Effector memory CD8-positive, alpha-beta T cell (primary cell): Measurements from ENCODE around the gene HMG20B.

Experiments used
- ATAC-seq: fragments of 150-1000 bp; cut with Tn5 transposase; replicated peaks from 2 replicates; pipeline ENCODE4 v1.10.0; 2021; ENCODE audit warnings: mild to moderate bottlenecking, moderate library complexity
- DNase-seq, 3 experiments: peaks; one replicate each; pipeline ENCODE4 v3.0.0; 2021
- H3K27ac Mint-ChIP-seq, 2 donors: one replicate each; pipeline ENCODE4 v1.8.0; 2022; ENCODE audit warnings: mild to moderate bottlenecking in 2 of 2, mixed read lengths in 2 of 2, moderate library complexity in 2 of 2
- H3K27me3 Mint-ChIP-seq, 2 donors: one replicate each; pipeline ENCODE4 v1.8.0; 2022; ENCODE audit warnings: mixed read lengths in 2 of 2
- H3K36me3 Mint-ChIP-seq: one replicate; pipeline ENCODE4 v1.8.0; 2022; ENCODE audit warnings: mild to moderate bottlenecking, moderate library complexity, mixed read lengths; ENCODE audit not compliant: insufficient read depth
- H3K4me1 Mint-ChIP-seq, 2 donors: one replicate each; pipeline ENCODE4 v1.8.0; 2022; ENCODE audit warnings: low read depth in 2 of 2, mixed read lengths in 2 of 2
- H3K4me3 Mint-ChIP-seq, 2 donors: one replicate each; pipeline ENCODE4 v1.8.0; 2022; ENCODE audit warnings: mild to moderate bottlenecking in 2 of 2, mixed read lengths in 2 of 2, moderate library complexity in 2 of 2
- H3K9me3 Mint-ChIP-seq, 2 donors: one replicate each; pipeline ENCODE4 v1.8.0; 2022; ENCODE audit warnings: mixed read lengths in 2 of 2

Gene HMG20B

DNA sequence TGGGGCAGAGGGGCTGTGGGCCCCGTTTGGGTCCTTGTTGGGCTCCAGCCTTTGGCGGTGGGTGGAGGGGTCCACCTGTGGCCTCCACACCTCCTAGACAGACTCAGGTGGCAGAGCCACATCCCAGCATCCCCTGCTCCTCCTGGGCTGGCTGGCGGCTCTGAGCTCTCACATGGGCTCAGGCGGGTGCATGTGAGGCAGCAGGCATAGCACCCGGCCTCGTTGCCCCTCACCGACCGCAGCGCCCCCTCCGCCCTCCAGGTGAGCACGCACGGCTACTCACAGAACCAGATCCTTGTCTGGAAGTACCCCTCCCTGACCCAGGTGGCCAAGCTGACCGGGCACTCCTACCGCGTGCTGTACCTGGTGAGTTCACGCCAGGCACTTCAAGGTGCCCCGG lies 39.7 kb upstream of the HMG20B start:
- ATAC-seq (no peak), DNase-seq (no peak)
- Mint-ChIP-seq H3K4me3 (no peak overlapping the region), H3K9me3 (no peaks in the 10 kb centered on the region), H3K36me3 (peaks cover 51% of the 10 kb centered on the region), H3K27ac (peak overlapping the region in 1 of 2 donors; percentile 76), H3K4me1 (peaks cover 3 to 5% of the 10 kb centered on the region in 2 donors), H3K27me3 (no peaks in the 10 kb centered on the region)

DNA sequence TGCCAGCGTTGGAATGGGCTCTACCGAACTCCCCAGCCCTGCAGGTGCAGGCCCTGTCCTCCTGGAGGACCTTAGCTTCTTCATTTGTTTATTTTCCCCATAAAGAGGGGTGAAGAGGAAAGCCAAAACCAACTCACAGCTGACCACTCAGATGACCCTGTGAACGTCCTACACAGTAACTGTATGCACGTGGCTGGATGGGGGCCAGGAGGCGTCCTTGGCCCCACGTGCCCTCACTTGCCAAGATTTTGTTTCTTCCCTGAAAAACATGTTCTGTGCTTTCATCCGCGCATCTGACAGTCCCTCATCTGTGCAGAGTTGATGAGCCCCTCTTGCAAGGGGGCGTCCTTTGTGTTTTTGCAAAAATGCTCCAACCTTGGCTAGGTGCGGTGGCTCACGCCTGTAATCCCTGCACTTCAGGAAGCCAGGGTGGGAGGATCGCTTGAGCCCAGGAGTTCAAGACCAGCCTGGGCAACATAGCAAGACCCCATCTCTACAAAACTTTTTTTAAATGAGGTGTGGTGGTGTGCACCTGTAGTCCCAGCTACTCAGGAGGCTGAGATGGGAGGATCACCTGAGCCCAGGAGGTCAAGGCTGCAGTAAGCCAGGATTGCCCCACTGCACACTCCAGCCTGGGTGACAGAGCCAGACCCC lies 39.1 kb upstream of the HMG20B start:
- H3K4me1 Mint-ChIP-seq = peaks cover 3 to 5% of the 10 kb centered on the region in 2 donors
- H3K27ac Mint-ChIP-seq = peak overlapping the region; percentile 54 to 76

DNA sequence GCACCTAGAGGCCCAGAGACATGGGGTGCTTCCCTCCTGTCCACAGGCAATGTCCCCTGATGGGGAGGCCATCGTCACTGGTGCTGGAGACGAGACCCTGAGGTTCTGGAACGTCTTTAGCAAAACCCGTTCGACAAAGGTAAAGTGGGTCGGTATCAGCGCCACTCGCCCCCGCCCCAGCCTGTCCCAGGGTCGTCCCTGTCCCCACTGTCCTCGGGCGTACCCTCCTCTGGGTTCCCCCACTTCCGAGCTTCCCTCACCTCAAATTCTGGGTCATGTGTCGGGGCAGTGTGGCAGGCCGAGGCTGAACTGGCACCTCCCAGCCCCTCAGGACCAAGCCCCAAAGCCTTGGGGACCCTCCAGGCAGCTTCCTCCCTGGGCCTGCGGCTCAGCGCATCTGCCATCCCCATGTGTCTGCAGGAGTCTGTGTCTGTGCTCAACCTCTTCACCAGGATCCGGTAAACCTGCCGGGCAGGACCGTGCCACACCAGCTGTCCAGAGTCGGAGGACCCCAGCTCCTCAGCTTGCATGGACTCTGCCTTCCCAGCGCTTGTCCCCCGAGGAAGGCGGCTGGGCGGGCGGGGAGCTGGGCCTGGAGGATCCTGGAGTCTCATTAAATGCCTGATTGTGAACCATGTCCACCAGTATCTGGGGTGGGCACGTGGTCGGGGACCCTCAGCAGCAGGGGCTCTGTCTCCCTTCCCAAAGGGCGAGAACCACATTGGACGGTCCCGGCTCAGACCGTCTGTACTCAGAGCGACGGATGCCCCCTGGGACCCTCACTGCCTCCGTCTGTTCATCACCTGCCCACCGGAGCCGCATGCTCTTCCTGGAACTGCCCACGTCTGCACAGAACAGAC lies 38.1 kb upstream of the HMG20B start:
- DNase-seq (no peak), ATAC-seq (no peak)
- Mint-ChIP-seq H3K27ac (peak overlapping the region; percentile 56 to 76), H3K9me3 (no peaks in the 10 kb centered on the region), H3K4me1 (peaks cover 3 to 5% of the 10 kb centered on the region in 2 donors), H3K4me3 (no peak overlapping the region), H3K36me3 (peaks cover 65% of the 10 kb centered on the region), H3K27me3 (no peaks in the 10 kb centered on the region)

More for the DNA sequence above, 39.1 kb upstream of the HMG20B start:
- Mint-ChIP-seq H3K36me3 (peaks cover 58% of the 10 kb centered on the region), H3K4me3 (no peak overlapping the region), H3K27me3 (no peaks in the 10 kb centered on the region), H3K9me3 (no peaks in the 10 kb centered on the region)
- ATAC-seq (no peak), DNase-seq (no peak)

DNA sequence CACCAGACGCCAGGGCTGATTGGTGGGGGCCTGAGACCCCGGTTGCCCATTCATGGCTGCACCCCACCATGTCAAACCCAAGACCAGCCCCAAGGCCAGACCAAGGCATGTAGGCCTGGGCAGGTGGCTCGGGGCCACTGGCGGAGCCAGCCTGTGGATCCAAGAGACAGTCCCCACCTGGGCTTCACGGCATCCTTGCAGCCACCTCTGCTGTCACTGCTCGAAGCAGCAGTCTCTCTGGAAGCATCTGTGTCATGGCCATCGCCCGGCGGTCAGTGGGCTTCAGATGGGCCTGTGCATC lies 37.6 kb upstream of the HMG20B start:
- Mint-ChIP-seq H3K27ac (peak overlapping the region; percentile 56 to 76), H3K4me3 (no peak overlapping the region), H3K4me1 (peaks cover 3 to 5% of the 10 kb centered on the region in 2 donors), H3K27me3 (no peaks in the 10 kb centered on the region), H3K36me3 (peaks cover 67% of the 10 kb centered on the region), H3K9me3 (no peaks in the 10 kb centered on the region)
- no peak for ATAC-seq
- DNase-seq = no peak

DNA sequence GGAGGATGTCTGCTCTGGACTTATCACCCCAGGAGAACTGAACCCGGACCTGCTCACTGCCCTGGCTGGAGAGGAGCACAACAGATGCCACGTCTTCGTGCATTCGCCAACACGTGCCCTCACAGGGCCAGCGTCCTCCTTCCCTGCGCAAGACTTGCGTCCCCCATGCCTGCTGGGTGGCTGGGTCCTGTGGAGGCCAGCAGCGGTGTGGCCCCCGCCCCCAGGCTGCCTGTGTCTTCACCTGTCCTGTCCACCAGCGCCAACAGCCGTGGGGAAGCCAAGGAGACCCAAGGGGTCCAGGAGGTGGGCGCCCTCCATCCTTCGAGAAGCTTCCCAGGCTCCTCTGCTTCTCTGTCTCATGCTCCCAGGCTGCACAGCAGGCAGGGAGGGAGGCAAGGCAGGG lies 37.2 kb upstream of the HMG20B start:
- Mint-ChIP-seq H3K4me1 (peaks cover 3 to 5% of the 10 kb centered on the region in 2 donors), H3K36me3 (peaks cover 67% of the 10 kb centered on the region), H3K27me3 (no peaks in the 10 kb centered on the region), H3K4me3 (no peak overlapping the region), H3K27ac (peak overlapping the region; percentile 56 to 76), H3K9me3 (no peaks in the 10 kb centered on the region)
- DNase-seq (no peak), ATAC-seq (no peak)

DNA sequence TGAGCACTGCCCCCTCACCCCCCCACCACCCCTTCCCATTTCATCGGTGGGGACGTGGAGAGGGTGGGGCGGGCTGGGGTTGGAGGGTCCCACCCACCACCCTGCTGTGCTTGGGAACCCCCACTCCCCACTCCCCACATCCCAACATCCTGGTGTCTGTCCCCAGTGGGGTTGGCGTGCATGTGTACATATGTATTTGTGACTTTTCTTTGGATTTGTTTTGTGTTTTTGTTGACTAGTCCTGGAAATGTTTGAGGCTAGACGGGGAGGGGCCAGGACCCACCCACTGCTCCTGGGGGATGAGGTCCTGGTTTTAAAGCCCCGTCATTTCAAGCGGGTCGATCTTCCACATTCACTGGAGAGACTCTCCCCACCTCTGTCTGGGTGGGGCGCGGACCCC lies 36.8 kb upstream of the HMG20B start:
- Mint-ChIP-seq H3K36me3 (peaks cover 67% of the 10 kb centered on the region), H3K27me3 (no peaks in the 10 kb centered on the region), H3K4me1 (peaks cover 3 to 5% of the 10 kb centered on the region in 2 donors), H3K27ac (no peak overlapping the region), H3K9me3 (no peaks in the 10 kb centered on the region), H3K4me3 (no peak overlapping the region)
- ATAC-seq (no peak), DNase-seq (no peak)

DNA sequence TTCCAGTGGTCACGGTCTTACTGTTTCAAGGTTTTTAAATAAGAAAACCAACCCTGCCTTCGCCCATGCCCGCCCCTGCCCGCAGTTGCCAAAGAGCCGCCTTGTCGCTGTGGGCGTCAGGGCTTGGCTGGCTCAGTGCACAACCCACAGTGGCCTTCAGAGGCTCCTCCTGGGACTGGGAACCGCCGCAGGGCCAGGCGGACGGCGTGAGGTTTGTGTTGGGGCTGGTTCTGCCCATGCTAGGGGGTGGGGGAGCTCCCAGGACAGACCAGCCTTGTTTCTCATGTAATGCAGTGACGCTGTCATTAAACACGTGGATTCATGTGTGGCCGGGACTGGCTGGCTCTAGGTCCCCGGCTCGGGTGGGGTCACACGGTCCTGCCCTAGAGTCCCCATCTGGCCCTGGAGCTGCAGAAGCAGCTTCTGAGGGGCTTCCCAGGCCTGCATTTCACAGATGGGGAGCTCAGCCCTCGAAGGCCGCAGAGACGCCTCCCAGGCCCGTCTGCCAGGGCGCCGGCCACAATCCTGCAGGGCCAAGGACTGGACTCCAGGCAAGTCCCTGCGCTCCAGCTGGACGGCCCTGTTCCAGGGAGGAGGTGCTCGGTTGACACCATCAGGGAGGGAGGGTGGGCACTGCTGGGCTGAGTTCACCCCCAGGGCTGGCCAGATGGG lies 36.2 kb upstream of the HMG20B start:
- Mint-ChIP-seq H3K36me3 (peaks cover 63% of the 10 kb centered on the region), H3K4me1 (peaks cover 3 to 5% of the 10 kb centered on the region in 2 donors), H3K27me3 (no peaks in the 10 kb centered on the region), H3K4me3 (no peak overlapping the region), H3K9me3 (no peaks in the 10 kb centered on the region), H3K27ac (no peak overlapping the region)
- DNase-seq = no peak
- no peak for ATAC-seq

DNA sequence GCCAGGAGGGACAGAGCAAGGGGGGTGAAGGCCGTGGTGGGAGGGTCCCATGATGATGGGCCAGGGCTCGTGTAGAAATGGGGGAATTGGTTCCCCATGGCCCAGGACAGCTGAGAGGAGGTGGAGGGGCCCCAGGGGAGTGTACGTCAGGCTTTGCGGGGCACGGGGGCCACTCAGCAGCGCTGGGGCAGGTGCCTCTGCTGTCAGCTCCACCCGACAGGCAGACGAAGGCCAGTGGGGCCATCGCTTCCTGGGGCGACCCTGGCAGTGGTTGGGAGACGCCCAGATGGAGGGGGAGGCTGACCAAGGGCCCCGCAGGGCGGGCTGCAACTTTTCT lies 35.7 kb upstream of the HMG20B start:
- Mint-ChIP-seq H3K9me3 (no peaks in the 10 kb centered on the region), H3K27me3 (no peaks in the 10 kb centered on the region), H3K4me3 (no peak overlapping the region), H3K4me1 (peaks cover 3 to 5% of the 10 kb centered on the region in 2 donors), H3K36me3 (peaks cover 60% of the 10 kb centered on the region), H3K27ac (peak overlapping the region in 1 of 2 donors; percentile 82)
- ATAC-seq (no peak), DNase-seq (no peak)

DNA sequence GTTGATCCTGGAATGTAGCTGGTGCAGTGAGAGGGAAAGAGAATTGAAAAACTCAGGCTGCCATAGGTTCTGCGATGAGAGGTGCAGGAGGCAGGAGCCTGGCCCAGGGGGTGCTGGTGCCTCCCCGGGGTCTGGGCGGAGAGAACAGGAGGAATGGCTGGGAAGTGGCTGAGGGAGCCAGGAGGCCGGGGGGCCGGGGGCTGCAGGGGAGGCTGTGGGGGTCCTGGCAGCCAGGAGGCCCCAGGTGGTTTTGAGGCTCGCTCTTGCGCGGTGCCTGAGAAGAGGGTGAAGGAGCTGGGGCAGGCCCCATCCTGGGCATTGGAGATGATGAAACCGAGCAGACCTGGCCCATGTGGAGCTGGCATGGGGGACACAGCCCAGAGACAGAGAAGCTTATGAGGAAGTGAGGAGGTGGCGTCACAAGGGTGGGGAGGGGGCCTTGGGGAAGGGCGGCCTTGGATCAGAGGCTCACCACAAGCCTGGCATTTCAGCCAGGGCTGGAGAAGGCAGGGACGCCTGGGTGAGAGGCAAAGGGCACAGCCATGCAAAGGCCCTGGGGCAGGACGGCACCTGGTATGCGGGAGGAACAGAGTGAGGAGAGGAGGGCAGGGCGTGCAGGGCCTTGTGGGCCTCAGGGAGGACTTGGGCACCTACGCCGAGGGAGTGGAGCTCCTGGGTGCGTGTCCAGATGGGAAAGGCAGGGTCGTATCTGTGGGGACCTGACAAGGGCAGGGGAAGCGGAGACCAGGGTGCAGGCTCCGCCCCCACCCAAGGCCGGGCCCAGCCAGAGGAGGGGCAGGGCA lies 35.1 kb upstream of the HMG20B start:
- Mint-ChIP-seq H3K27me3 (no peaks in the 10 kb centered on the region), H3K4me1 (peaks cover 3 to 5% of the 10 kb centered on the region in 2 donors), H3K36me3 (peaks cover 58% of the 10 kb centered on the region), H3K4me3 (no peak overlapping the region), H3K9me3 (no peaks in the 10 kb centered on the region), H3K27ac (peak overlapping the region in 1 of 2 donors; percentile 82)
- ATAC-seq (no peak), DNase-seq (no peak)

DNA sequence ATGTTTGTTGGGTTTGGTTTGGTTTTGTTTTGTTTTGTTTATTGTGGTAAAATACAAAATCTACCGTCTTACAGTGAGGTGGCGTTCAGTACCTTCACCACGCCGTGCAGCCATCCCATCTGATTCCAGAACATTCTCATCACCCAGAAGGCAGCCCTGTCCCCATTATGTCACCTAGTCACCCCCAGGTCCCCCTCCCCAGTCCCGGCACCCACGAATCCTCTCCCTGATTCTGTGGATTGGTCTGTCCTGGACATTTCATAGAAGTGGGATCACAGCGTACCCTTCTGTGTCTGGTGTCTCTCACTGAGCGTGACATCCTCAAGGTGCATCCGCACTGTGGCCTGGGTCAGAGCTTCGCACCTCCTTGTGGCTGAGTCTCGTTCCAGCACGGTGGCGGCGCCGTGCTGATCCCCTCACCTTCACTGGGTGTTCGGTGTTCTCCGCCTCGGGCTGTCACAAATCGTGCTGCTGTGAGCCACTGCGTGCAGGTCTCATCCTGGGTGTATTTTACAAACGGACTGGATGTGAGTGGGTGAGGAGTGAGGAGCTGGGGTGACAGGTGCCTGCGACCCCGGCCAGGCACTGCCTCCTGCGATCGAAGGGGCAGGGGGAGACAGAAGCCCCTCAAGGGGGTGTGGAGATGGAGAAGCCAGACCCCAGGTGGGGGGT lies 34.4 kb upstream of the HMG20B start:
- DNase-seq = no peak
- Mint-ChIP-seq H3K36me3 (peaks cover 51% of the 10 kb centered on the region), H3K4me3 (no peak overlapping the region), H3K4me1 (peaks cover 3 to 5% of the 10 kb centered on the region in 2 donors), H3K9me3 (no peaks in the 10 kb centered on the region), H3K27ac (peak overlapping the region in 1 of 2 donors; percentile 82), H3K27me3 (no peaks in the 10 kb centered on the region)
- ATAC-seq = no peak

DNA sequence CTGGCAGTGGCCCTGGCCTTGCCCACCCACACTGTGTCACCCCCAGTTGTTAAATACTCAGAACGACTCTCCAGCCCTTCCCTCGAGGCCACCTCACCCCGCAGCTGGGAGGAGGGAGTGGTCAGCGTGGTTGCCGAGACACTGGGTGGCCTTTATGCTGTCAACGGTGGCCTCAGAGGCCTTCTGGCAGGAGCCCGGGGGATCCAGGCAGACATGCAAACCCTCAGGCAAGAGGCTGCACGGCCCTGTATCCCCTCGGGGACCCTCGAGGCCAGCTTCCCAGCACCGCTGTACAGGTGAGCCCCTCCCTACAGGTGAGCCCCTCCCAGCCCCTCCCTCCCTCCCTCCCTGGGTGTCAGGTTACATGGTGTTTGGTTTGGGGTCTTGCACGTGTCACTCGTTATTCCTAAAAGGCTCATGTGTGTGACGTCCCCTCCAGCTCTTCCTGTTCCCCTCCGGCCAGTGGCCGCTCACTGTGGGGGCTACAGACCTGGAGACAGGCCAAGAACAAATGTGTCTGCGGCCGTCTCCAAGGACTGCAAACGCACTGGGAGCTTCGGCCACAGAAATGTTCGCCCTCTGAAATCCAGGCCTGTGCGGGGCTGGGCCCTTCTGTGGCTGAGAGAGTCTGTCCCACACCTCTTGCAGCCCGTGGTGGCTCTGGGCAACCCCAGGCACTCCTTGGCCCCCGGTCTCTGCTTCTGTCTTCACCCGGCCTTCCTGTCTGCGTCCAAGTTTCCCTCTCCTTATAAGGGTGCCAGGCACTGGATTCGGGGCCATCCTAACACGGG lies 33.6 kb upstream of the HMG20B start, which contains the start of gene TEKTIP1:
TEKTIP1 (plus strand) TSS at position 210 of the 791 bp plus-strand sequence; CDS start at position 214, 4 bp downstream.
- Mint-ChIP-seq H3K27me3 (no peaks in the 10 kb centered on the region), H3K4me3 (no peak within 1 kb of the TSS), H3K36me3 (peaks cover 44% of the 10 kb centered on the region), H3K9me3 (no peaks in the 10 kb centered on the region), H3K27ac (peak within 1 kb of the TSS in 1 of 2 donors; percentile 82), H3K4me1 (peaks cover 3 to 5% of the 10 kb centered on the region in 2 donors)
- DNase-seq (no peak), ATAC-seq (no peak)

DNA sequence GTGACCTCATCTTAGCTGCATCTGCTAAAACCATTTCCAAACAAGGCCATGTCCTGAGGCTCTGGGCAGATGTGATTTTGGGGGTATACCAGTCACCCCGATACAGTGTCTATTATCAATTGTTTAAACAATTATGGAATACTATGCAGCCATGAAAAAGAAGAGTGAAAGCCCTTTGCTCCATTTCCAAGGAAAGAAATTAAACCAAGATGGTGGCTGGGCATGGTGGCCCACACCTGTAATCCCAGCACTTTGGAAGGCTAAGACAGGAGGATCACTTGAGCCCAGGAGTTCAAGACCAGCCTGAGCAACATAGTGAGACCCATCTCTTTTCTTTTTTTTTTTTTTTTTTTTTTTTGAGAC lies 33.0 kb upstream of the HMG20B start:
- no peak for ATAC-seq
- no peak overlapping the region for H3K4me3 Mint-ChIP-seq
- DNase-seq = no peak
- peak overlapping the region in 1 of 2 donors; percentile 35 for H3K27ac Mint-ChIP-seq
- no peaks in the 10 kb centered on the region for H3K27me3 Mint-ChIP-seq
- no peaks in the 10 kb centered on the region for H3K9me3 Mint-ChIP-seq
- H3K4me1 Mint-ChIP-seq = peaks cover 3 to 5% of the 10 kb centered on the region in 2 donors
- H3K36me3 Mint-ChIP-seq = peaks cover 38% of the 10 kb centered on the region
